HepG2 (cell line): ENCODE results near the gene TRIM31. TPM values are rescaled to one million over a fixed set of nuclear protein-coding genes. Genes with fewer than 3 reads are reported as not detected.

ENCODE experiments used
- BCL6 ChIP-seq: IDR thresholded peaks from 2 replicates; pipeline ENCODE4 v1.6.1; 2016; ENCODE audit warnings: missing genetic modification reagents, missing compliant biosample characterization
- BORCS8-MEF2B ChIP-seq: sonication (generic); formaldehyde crosslinking; IDR thresholded peaks from 2 replicates; pipeline ENCODE4 v1.8.0; 2022; ENCODE audit warnings: mild to moderate bottlenecking, missing genetic modification reagents
- CC2D1A ChIP-seq: sonication (generic); formaldehyde crosslinking; IDR thresholded peaks from 2 replicates; pipeline ENCODE4 v1.8.1; 2023; ENCODE audit warnings: mild to moderate bottlenecking, missing genetic modification reagents
- DRAP1 ChIP-seq: IDR thresholded peaks from 2 replicates; pipeline ENCODE4 v1.6.1; 2016; ENCODE audit warnings: missing genetic modification reagents, missing compliant biosample characterization
- ETV5 ChIP-seq: IDR thresholded peaks from 2 replicates; pipeline ENCODE4 v1.6.1; 2018; ENCODE audit warnings: missing biosample characterization, missing genetic modification reagents, inconsistent platforms, borderline replicate concordance
- IKZF4 ChIP-seq: sonication (generic); formaldehyde crosslinking; IDR thresholded peaks from 2 replicates; pipeline ENCODE4 v1.5.1; 2020; ENCODE audit warnings: borderline replicate concordance, mild to moderate bottlenecking, low read depth, missing genetic modification reagents; ENCODE audit errors: not compliant biosample characterization
- POLR2A ChIP-seq, 2 experiments: IDR thresholded peaks; 2 replicates each; pipeline ENCODE4 v1.6.1; 2011; ENCODE audit warnings: low read depth in 2 of 2, low read length in 2 of 2, mild to moderate bottlenecking in 1 of 2, moderate library complexity in 1 of 2; ENCODE audit not compliant: insufficient read depth in 1 of 2
- RNF2 ChIP-seq: fragments of 450-650 bp; conservative IDR thresholded peaks from 2 replicates; pipeline ENCODE4 v1.6.1; 2016; ENCODE audit warnings: low read depth
- ZBTB42 ChIP-seq: sonication (generic); formaldehyde crosslinking; IDR thresholded peaks from 2 replicates; pipeline ENCODE4 v1.5.0; 2020; ENCODE audit warnings: mild to moderate bottlenecking, missing genetic modification reagents
- ZMYM3 ChIP-seq: sonication (generic); formaldehyde crosslinking; IDR thresholded peaks from 2 replicates; pipeline ENCODE4 v1.5.1; 2020; ENCODE audit warnings: mild to moderate bottlenecking, missing genetic modification reagents
- ZNF274 ChIP-seq: sonication (generic); formaldehyde crosslinking; IDR thresholded peaks from 2 replicates; pipeline ENCODE4 v1.5.1; 2020; ENCODE audit warnings: mild to moderate bottlenecking, missing genetic modification reagents
- ZNF292 ChIP-seq: sonication (generic); formaldehyde crosslinking; IDR thresholded peaks from 2 replicates; pipeline ENCODE4 v1.8.1; 2022; ENCODE audit warnings: mild to moderate bottlenecking, low read depth, missing genetic modification reagents, borderline replicate concordance
- ZNF614 ChIP-seq: IDR thresholded peaks from 2 replicates; pipeline ENCODE4 v1.6.1; 2018; ENCODE audit warnings: missing biosample characterization, missing genetic modification reagents, inconsistent platforms, borderline replicate concordance
- ZNF674 ChIP-seq: sonication (generic); formaldehyde crosslinking; IDR thresholded peaks from 2 replicates; pipeline ENCODE4 v1.5.0; 2020; ENCODE audit warnings: low read depth, mild to moderate bottlenecking, missing genetic modification reagents
- ZNF770 ChIP-seq: sonication (generic); formaldehyde crosslinking; IDR thresholded peaks from 2 replicates; pipeline ENCODE4 v1.5.0; 2020; ENCODE audit warnings: mild to moderate bottlenecking, missing genetic modification reagents
- ZNF775 ChIP-seq: sonication (generic); formaldehyde crosslinking; IDR thresholded peaks from 2 replicates; pipeline ENCODE4 v1.4.0; 2020; ENCODE audit warnings: missing genetic modification reagents, mild to moderate bottlenecking, moderate library complexity, borderline replicate concordance
- polyA plus RNA-seq, 8 experiments: library from polyadenylated mRNA; depleted of rRNA in 3 of 8; stranded (reverse) in 7 of 8; unstranded in 1 of 8; fragments of >200 nt; fragmentation: Illumina TruSeq in 4 of 8; extraction: Trizol in 4 of 8; gene quantifications; 2 replicates each; pipeline versions ENCODE4 v1.2.1 to v1.2.3, GENCODE V29; 2011 to 2016; ENCODE audit warnings: low read depth in 4 of 8, missing spikeins in 1 of 8, mixed read lengths in 1 of 8; ENCODE audit not compliant: insufficient read depth in 1 of 8
- total RNA-seq, 5 experiments: library from RNA; depleted of rRNA; stranded (reverse); fragments of >200 nt; fragmentation: Illumina TruSeq; extraction: Trizol; gene quantifications; 2 replicates each; pipeline ENCODE4 v1.2.3, GENCODE V29; 2016; ENCODE audit warnings: low read depth in 1 of 5
- TF ChIP-seq, protein P1 (sequence below): sonication (generic); formaldehyde crosslinking; IDR thresholded peaks from 2 replicates; pipeline ENCODE4 v1.5.0; 2020; ENCODE audit warnings: mild to moderate bottlenecking, missing genetic modification reagents, borderline replicate concordance
- TF ChIP-seq, protein P2 (sequence below): sonication (generic); formaldehyde crosslinking; IDR thresholded peaks from 2 replicates; pipeline ENCODE4 v1.5.0; 2020; ENCODE audit warnings: mild to moderate bottlenecking, missing genetic modification reagents

The TRIM31 gene
- total and polyA plus RNA-seq, 2 of the 13 experiments (the other 11 are each of a cell fraction or from before 2014, with no cell fraction given) = 0.13 to 0.51 TPM

DNA sequence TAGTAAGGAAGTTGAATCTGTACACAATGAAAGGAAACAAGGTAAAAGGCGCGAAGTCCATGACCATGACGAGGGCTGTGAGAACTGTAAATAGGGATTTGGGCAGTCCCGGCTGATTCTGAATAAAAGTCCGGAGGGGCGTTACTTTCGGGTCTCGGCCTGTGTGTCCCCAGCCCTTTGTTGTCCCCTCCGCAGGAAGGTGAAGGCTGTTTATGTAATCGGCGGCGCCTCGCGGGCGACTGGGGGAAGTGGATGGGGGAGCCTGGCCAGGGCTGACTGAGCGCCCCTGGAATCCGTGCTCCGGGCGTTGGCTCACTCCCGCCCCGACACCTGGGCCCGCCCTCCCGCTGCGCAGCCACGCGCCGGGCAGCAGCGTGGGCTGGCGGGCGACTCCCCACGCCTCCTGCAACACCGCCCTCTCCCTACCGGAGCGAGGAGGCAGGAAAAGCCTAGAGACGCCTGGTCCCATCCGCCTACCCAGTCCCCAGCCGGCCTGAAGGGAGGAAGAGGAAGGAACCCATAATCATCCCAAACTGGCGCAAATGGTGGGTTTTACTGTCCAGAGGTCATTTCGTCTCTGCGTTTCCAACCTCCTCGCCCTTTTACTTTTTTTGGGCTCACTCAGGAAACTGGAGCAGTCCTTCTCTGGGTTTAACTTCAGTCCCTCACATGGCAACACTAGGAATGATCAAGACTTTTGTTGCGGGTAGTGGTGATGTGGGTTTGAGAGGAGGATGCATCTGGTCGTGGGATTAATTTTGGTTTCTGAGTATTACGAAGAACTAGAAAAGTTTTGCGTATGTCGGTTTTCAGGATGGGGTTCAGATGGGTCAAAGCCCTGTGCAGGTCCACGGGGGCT is 12.1 kb downstream of the TRIM31 start (continued):
- TF ChIP-seq POLR2A (IDR thresholded peaks at IDR 0.05; ENCODE audit: insufficient read depth in 1 of 2, low read depth in 2 of 2, low read length in 2 of 2) (peak in 1 of 2 experiments; percentile 74; a peak in 2 of 4 replicates), RNF2 (no peak), ZNF614 (CRISPR knock-in tag) (peak; percentile 85; the same call in 1 of the 2 replicates), ZNF674 (no peak; the same call in 1 of the 2 replicates), ZNF274 (CRISPR knock-in tag) (peak; percentile 96), ETV5 (CRISPR knock-in tag) (peak; percentile 79; the same call in 1 of the 2 replicates), BORCS8-MEF2B (CRISPR knock-in tag) (no peak; the same call in 1 of the 2 replicates), ZNF775 (peak; percentile 56; the same call in 1 of the 2 replicates), CC2D1A (CRISPR knock-in tag) (no peak), ZNF770 (CRISPR knock-in tag) (peak; percentile 43; the same call in 1 of the 2 replicates), ZNF292 (CRISPR knock-in tag) (no peak), IKZF4 (CRISPR knock-in tag) (peak; percentile 81), ZMYM3 (CRISPR knock-in tag) (no peak), DRAP1 (CRISPR knock-in tag) (no peak; the same call in 1 of the 2 replicates), ZBTB42 (no peak; the same call in 1 of the 2 replicates), BCL6 (peak; percentile 65; the same call in 1 of the 2 replicates)
- TF ChIP-seq, protein P1, sequence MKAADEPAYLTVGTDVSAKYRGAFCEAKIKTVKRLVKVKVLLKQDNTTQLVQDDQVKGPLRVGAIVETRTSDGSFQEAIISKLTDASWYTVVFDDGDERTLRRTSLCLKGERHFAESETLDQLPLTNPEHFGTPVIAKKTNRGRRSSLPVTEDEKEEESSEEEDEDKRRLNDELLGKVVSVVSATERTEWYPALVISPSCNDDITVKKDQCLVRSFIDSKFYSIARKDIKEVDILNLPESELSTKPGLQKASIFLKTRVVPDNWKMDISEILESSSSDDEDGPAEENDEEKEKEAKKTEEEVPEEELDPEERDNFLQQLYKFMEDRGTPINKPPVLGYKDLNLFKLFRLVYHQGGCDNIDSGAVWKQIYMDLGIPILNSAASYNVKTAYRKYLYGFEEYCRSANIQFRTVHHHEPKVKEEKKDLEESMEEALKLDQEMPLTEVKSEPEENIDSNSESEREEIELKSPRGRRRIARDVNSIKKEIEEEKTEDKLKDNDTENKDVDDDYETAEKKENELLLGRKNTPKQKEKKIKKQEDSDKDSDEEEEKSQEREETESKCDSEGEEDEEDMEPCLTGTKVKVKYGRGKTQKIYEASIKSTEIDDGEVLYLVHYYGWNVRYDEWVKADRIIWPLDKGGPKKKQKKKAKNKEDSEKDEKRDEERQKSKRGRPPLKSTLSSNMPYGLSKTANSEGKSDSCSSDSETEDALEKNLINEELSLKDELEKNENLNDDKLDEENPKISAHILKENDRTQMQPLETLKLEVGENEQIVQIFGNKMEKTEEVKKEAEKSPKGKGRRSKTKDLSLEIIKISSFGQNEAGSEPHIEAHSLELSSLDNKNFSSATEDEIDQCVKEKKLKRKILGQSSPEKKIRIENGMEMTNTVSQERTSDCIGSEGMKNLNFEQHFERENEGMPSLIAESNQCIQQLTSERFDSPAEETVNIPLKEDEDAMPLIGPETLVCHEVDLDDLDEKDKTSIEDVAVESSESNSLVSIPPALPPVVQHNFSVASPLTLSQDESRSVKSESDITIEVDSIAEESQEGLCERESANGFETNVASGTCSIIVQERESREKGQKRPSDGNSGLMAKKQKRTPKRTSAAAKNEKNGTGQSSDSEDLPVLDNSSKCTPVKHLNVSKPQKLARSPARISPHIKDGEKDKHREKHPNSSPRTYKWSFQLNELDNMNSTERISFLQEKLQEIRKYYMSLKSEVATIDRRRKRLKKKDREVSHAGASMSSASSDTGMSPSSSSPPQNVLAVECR (CRISPR knock-in tag) = peak; percentile 87
- TF ChIP-seq, protein P2, sequence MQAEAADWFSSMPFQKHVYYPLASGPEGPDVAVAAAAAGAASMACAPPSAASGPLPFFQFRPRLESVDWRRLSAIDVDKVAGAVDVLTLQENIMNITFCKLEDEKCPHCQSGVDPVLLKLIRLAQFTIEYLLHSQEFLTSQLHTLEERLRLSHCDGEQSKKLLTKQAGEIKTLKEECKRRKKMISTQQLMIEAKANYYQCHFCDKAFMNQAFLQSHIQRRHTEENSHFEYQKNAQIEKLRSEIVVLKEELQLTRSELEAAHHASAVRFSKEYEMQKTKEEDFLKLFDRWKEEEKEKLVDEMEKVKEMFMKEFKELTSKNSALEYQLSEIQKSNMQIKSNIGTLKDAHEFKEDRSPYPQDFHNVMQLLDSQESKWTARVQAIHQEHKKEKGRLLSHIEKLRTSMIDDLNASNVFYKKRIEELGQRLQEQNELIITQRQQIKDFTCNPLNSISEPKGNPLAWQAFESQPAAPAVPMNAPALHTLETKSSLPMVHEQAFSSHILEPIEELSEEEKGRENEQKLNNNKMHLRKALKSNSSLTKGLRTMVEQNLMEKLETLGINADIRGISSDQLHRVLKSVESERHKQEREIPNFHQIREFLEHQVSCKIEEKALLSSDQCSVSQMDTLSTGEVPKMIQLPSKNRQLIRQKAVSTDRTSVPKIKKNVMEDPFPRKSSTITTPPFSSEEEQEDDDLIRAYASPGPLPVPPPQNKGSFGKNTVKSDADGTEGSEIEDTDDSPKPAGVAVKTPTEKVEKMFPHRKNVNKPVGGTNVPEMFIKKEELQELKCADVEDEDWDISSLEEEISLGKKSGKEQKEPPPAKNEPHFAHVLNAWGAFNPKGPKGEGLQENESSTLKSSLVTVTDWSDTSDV = no peak
